K562 (cell line): ENCODE measurements around the gene TRIP6. TPM values are rescaled to one million over a fixed set of nuclear protein-coding genes. Genes with fewer than 3 reads are reported as not detected.

Source experiments
- ASH1L ChIP-seq: fragments of 450-650 bp; IDR thresholded peaks from 2 replicates; pipeline ENCODE4 v1.6.1; 2018; ENCODE audit warnings: borderline replicate concordance, mild to moderate bottlenecking, low read depth; ENCODE audit not compliant: partially characterized antibody
- ATF6 ChIP-seq: sonication (generic); formaldehyde crosslinking; IDR thresholded peaks from 2 replicates; pipeline ENCODE4 v1.4.0; 2020; ENCODE audit warnings: mild to moderate bottlenecking, missing genetic modification reagents
- BDP1 ChIP-seq: IDR thresholded peaks from 3 replicates; pipeline ENCODE4 v1.6.1; 2011; ENCODE audit not compliant: insufficient read length, insufficient read depth
- CEBPG ChIP-seq, 3 experiments: fragments of 200-800 bp in 1 of 3; sonication (Bioruptor generic) in 1 of 3; sonication (generic) in 1 of 3; formaldehyde crosslinking in 1 of 3; IDR thresholded peaks in 2 of 3; conservative IDR thresholded peaks in 1 of 3; 2 replicates each; pipeline versions ENCODE4 v1.6.1 to v1.8.0; 2016 to 2022; ENCODE audit warnings: missing compliant biosample characterization in 2 of 3, missing genetic modification characterization in 2 of 3, mild to moderate bottlenecking in 1 of 3, missing genetic modification reagents in 1 of 3
- EP400 ChIP-seq: fragments of 450-650 bp; IDR thresholded peaks from 2 replicates; pipeline ENCODE4 v1.6.1; 2017; ENCODE audit warnings: antibody characterized with exemption, mild to moderate bottlenecking, moderate library complexity
- GABPB1 ChIP-seq: sonication (generic); formaldehyde crosslinking; IDR thresholded peaks from 2 replicates; pipeline ENCODE4 v1.8.0; 2022; ENCODE audit warnings: mild to moderate bottlenecking, missing genetic modification reagents
- GTF3C2 ChIP-seq: IDR thresholded peaks from 3 replicates; pipeline ENCODE4 v1.6.1; 2011; ENCODE audit warnings: borderline replicate concordance, mild to moderate bottlenecking, moderate library complexity; ENCODE audit not compliant: insufficient read length; ENCODE audit errors: extremely low read depth
- KAT7 ChIP-seq: sonication (generic); formaldehyde crosslinking; IDR thresholded peaks from 2 replicates; pipeline ENCODE4 v1.8.0; 2022; ENCODE audit warnings: missing genetic modification reagents, mild to moderate bottlenecking, borderline replicate concordance
- MTA3 ChIP-seq: fragments of 450-650 bp; formaldehyde crosslinking; IDR thresholded peaks from 2 replicates; pipeline ENCODE4 v1.6.1; 2017; ENCODE audit warnings: mild to moderate bottlenecking, borderline replicate concordance
- NFRKB ChIP-seq: fragments of 450-650 bp; IDR thresholded peaks from 2 replicates; pipeline ENCODE4 v1.6.1; 2016; ENCODE audit warnings: low read depth
- NFXL1 ChIP-seq: fragments of 450-650 bp; formaldehyde crosslinking; IDR thresholded peaks from 2 replicates; pipeline ENCODE4 v1.4.0; 2021; ENCODE audit warnings: mild to moderate bottlenecking
- NUFIP1 ChIP-seq: fragments of 450-650 bp; IDR thresholded peaks from 2 replicates; pipeline ENCODE4 v1.6.1; 2018; ENCODE audit not compliant: partially characterized antibody
- PHB2 ChIP-seq: fragments of 450-650 bp; IDR thresholded peaks from 2 replicates; pipeline ENCODE4 v1.6.1; 2017; ENCODE audit warnings: low read depth
- SRSF1 ChIP-seq: fragments of 200-400 bp; formaldehyde crosslinking; IDR thresholded peaks from 2 replicates; pipeline ENCODE4 v1.6.1; 2017; ENCODE audit warnings: mild to moderate bottlenecking, low read depth, low read length, moderate library complexity
- TCF7 ChIP-seq: sonication (generic); IDR thresholded peaks from 2 replicates; pipeline ENCODE4 v1.6.1; 2016; ENCODE audit warnings: antibody characterized with exemption, borderline replicate concordance
- TEAD1 ChIP-seq, 2 experiments: fragments of 450-650 bp in 1 of 2; sonication (generic) in 1 of 2; formaldehyde crosslinking; IDR thresholded peaks; 2 replicates each; pipeline versions ENCODE4 v1.4.0 to v1.8.0; 2020 to 2022; ENCODE audit warnings: mild to moderate bottlenecking in 2 of 2, missing genetic modification reagents in 1 of 2
- ZNF639 ChIP-seq, 2 experiments: fragments of 200-800 bp in 1 of 2; sonication (Bioruptor generic) in 1 of 2; sonication (generic) in 1 of 2; formaldehyde crosslinking in 1 of 2; IDR thresholded peaks in 1 of 2; conservative IDR thresholded peaks in 1 of 2; 2 replicates each; pipeline versions ENCODE4 v1.5.0 to v1.6.1; 2016 to 2020; ENCODE audit warnings: missing compliant biosample characterization in 1 of 2, missing genetic modification characterization in 1 of 2, missing genetic modification reagents in 1 of 2
- ZNF655 ChIP-seq: fragments of 250-450 bp; sonication (Bioruptor Pico); IDR thresholded peaks from 2 replicates; pipeline ENCODE4 v1.5.0; 2021
- ZNF699 ChIP-seq: fragments of 250-450 bp; sonication (Bioruptor Pico); IDR thresholded peaks from 2 replicates; pipeline ENCODE4 v1.8.0; 2021; ENCODE audit warnings: mild to moderate bottlenecking, moderate library complexity; ENCODE audit not compliant: insufficient replicate concordance
- polyA plus RNA-seq, 8 experiments: library from polyadenylated mRNA; depleted of rRNA in 4 of 8; stranded (reverse) in 5 of 8; unstranded in 3 of 8; fragments of >200 nt; fragmentation: Nextera tagmentation in 2 of 8; fragmentation: Illumina TruSeq in 1 of 8; extraction: Ambion mirVana in 2 of 8; extraction: Trizol in 1 of 8; gene quantifications; 2 replicates each; pipeline versions ENCODE4 v1.2.1 to v1.2.3, GENCODE V29; 2011 to 2014; ENCODE audit warnings: inconsistent platforms in 1 of 8, missing spikeins in 1 of 8
- total RNA-seq, 7 experiments: library from RNA; depleted of rRNA in 6 of 7; stranded (reverse); fragments of >200 nt in 6 of 7; fragmentation: Illumina TruSeq in 2 of 7; extraction: Trizol in 2 of 7; gene quantifications; 2 replicates each; pipeline versions ENCODE4 v1.2.1 to v1.2.3, GENCODE V29; 2011 to 2021; ENCODE audit warnings: low replicate concordance in 1 of 7

TRIP6 gene
- total and polyA plus RNA-seq, 9 of the 15 experiments (the other 6 are each of a cell fraction or from before 2014, with no cell fraction given), result 5.9 to 141 (median 54.0) TPM

GRCh38 chr7:100867776-100868485, 744 bp downstream of the TRIP6 start (continued):
- 0 out of 2 replicates have a peak, but pooled peaks have one; percentile 12 for TF ChIP-seq ATF6 (CRISPR knock-in tag)
- TF ChIP-seq ZNF639 (CRISPR knock-in tag; conservative IDR thresholded peaks at IDR 0.05 in 1 of 2, IDR thresholded peaks at IDR 0.05 in 1 of 2), result peak in 1 of 2 experiments; percentile 57; a peak in 1 of 4 replicates
- no peak for TF ChIP-seq ZNF699 (CRISPR knock-in tag)
- no peak for TF ChIP-seq SRSF1
- TF ChIP-seq TEAD1 (CRISPR knock-in tag; IDR thresholded peaks at IDR 0.05), result 0 out of 4 replicates have a peak, but pooled peaks of 1 of the 2 experiments have one; percentile 33
- 0 out of 2 replicates have a peak, but pooled peaks have one; percentile 55 for TF ChIP-seq KAT7
- TF ChIP-seq GTF3C2, result no peak
- TF ChIP-seq GABPB1 (CRISPR knock-in tag), result peak; percentile 63; the same call in 1 of the 2 replicates
- TF ChIP-seq BDP1, result no peak
- TF ChIP-seq CEBPG (CRISPR knock-in tag; IDR thresholded peaks at IDR 0.05), result no peak
- no peak for TF ChIP-seq CEBPG (tag; conservative IDR thresholded peaks at IDR 0.05 in 1 of 2, IDR thresholded peaks at IDR 0.05 in 1 of 2)
- no peak for TF ChIP-seq ZNF655 (CRISPR knock-in tag)
- TF ChIP-seq ASH1L, result no peak
- TF ChIP-seq MTA3, result no peak
- TF ChIP-seq TCF7, result no peak
- no peak for TF ChIP-seq EP400
- no peak for TF ChIP-seq PHB2
- 0 out of 2 replicates have a peak, but pooled peaks have one; percentile 29 for TF ChIP-seq NFRKB
- TF ChIP-seq NUFIP1, result no peak
- no peak for TF ChIP-seq NFXL1
